K562 (cell line): ENCODE measurements around the gene PRSS38. TPM values are rescaled to one million over a fixed set of nuclear protein-coding genes. Genes with fewer than 3 reads are reported as not detected.

Experiments used
- CBFA2T3 ChIP-seq: fragments of 450-650 bp; IDR thresholded peaks from 2 replicates; pipeline ENCODE4 v1.6.1; 2017
- GMEB1 ChIP-seq: fragments of 250-450 bp; sonication (Bioruptor Pico); IDR thresholded peaks from 2 replicates; pipeline ENCODE4 v1.4.0; 2020; ENCODE audit warnings: mild to moderate bottlenecking
- HDAC1 ChIP-seq, 2 experiments: fragments of 450-650 bp; IDR thresholded peaks; 2 replicates each; pipeline ENCODE4 v1.6.1; 2016 to 2017; ENCODE audit warnings: inconsistent platforms in 1 of 2, mild to moderate bottlenecking in 1 of 2, moderate library complexity in 1 of 2
- HOMEZ ChIP-seq: fragments of 250-450 bp; sonication (Bioruptor Pico); IDR thresholded peaks from 2 replicates; pipeline ENCODE4 v1.4.0; 2020; ENCODE audit warnings: mild to moderate bottlenecking, moderate library complexity
- NCOA4 ChIP-seq: fragments of 450-650 bp; IDR thresholded peaks from 2 replicates; pipeline ENCODE4 v1.6.1; 2018; ENCODE audit warnings: mild to moderate bottlenecking; ENCODE audit not compliant: partially characterized antibody
- NCOA6 ChIP-seq: fragments of 450-650 bp; IDR thresholded peaks from 2 replicates; pipeline ENCODE4 v1.6.1; 2017; ENCODE audit warnings: mild to moderate bottlenecking
- RB1 ChIP-seq: fragments of 450-650 bp; IDR thresholded peaks from 2 replicates; pipeline ENCODE4 v1.6.1; 2017; ENCODE audit warnings: low read depth, mild to moderate bottlenecking
- SAFB2 ChIP-seq: fragments of 200-400 bp; formaldehyde crosslinking; IDR thresholded peaks from 2 replicates; pipeline ENCODE4 v1.6.1; 2018; ENCODE audit warnings: borderline replicate concordance, low read length, low read depth, moderate library complexity; ENCODE audit not compliant: severe bottlenecking
- ZHX1 ChIP-seq: fragments of 150-350 bp; conservative IDR thresholded peaks from 2 replicates; pipeline ENCODE4 v1.6.1; 2014; ENCODE audit warnings: low read length
- ZNF592 ChIP-seq: fragments of 450-650 bp; IDR thresholded peaks from 2 replicates; pipeline ENCODE4 v1.6.1; 2017; ENCODE audit warnings: antibody characterized with exemption, mild to moderate bottlenecking
- polyA plus RNA-seq, 8 experiments: library from polyadenylated mRNA; depleted of rRNA in 4 of 8; stranded (reverse) in 5 of 8; unstranded in 3 of 8; fragments of >200 nt; fragmentation: Nextera tagmentation in 2 of 8; fragmentation: Illumina TruSeq in 1 of 8; extraction: Ambion mirVana in 2 of 8; extraction: Trizol in 1 of 8; gene quantifications; 2 replicates each; pipeline versions ENCODE4 v1.2.1 to v1.2.3, GENCODE V29; 2011 to 2014; ENCODE audit warnings: inconsistent platforms in 1 of 8, missing spikeins in 1 of 8
- total RNA-seq, 7 experiments: library from RNA; depleted of rRNA in 6 of 7; stranded (reverse); fragments of >200 nt in 6 of 7; fragmentation: Illumina TruSeq in 2 of 7; extraction: Trizol in 2 of 7; gene quantifications; 2 replicates each; pipeline versions ENCODE4 v1.2.1 to v1.2.3, GENCODE V29; 2011 to 2021; ENCODE audit warnings: low replicate concordance in 1 of 7
- TF ChIP-seq, protein P1 (sequence below): fragments of 250-450 bp; sonication (Bioruptor Pico); IDR thresholded peaks from 2 replicates; pipeline ENCODE4 v1.8.0; 2022; ENCODE audit warnings: inconsistent platforms

Gene PRSS38
- total and polyA plus RNA-seq, 9 of the 15 experiments (the other 6 are each of a cell fraction or from before 2014, with no cell fraction given): 0.09 to 0.14 TPM; not detected in 7

DNA sequence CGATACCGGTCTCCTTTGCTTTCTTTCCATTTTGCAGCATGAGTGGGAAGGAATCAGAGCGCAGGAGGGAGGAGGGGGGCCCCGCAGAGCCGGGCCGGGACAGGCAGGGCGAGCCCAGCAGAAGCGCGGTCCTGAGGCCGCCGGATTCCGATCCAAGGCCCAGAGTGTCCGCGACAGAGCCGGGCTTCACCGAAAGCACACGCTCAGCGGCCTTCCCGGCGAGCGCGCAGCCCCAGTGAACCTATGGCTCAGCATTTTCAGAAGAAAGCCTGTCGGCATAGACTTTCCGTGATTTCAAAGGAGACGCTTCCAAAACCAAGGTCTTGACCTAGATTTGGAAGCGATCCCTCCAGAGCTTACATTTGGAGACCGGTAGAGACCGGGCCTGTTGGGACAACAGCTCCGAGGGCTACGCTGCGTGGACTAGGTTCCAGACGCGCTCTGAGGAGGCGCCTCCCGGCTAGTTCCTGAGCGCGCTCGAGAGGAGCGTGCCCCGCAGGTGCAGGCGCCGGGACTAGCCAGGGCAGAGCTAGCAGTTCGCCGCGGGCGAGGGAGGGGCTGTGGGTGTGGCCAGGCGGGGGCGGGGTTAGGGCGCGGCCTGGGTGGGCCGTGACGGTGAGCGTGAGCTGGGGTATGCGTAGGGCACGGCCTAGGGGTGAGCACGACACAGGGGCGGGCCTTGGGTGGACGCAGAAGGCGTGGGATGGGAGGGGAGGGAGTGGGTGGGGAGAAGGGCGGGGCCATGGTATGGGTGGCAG lies 27.8 kb upstream of the PRSS38 start (continued):
- peak in 1 of 2 experiments; percentile 38; a peak in 1 of 4 replicates for TF ChIP-seq HDAC1 (IDR thresholded peaks at IDR 0.05)
- no peak for TF ChIP-seq NCOA6
- TF ChIP-seq ZHX1: no peak
- no peak for TF ChIP-seq HOMEZ (CRISPR knock-in tag)
- no peak for TF ChIP-seq NCOA4
- TF ChIP-seq, protein P1, sequence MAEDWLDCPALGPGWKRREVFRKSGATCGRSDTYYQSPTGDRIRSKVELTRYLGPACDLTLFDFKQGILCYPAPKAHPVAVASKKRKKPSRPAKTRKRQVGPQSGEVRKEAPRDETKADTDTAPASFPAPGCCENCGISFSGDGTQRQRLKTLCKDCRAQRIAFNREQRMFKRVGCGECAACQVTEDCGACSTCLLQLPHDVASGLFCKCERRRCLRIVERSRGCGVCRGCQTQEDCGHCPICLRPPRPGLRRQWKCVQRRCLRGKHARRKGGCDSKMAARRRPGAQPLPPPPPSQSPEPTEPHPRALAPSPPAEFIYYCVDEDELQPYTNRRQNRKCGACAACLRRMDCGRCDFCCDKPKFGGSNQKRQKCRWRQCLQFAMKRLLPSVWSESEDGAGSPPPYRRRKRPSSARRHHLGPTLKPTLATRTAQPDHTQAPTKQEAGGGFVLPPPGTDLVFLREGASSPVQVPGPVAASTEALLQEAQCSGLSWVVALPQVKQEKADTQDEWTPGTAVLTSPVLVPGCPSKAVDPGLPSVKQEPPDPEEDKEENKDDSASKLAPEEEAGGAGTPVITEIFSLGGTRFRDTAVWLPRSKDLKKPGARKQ (CRISPR knock-in tag): no peak
- TF ChIP-seq GMEB1 (CRISPR knock-in tag): peak; percentile 54
- no peak for TF ChIP-seq ZNF592
- no peak for TF ChIP-seq SAFB2
- TF ChIP-seq CBFA2T3: no peak
- TF ChIP-seq RB1: no peak
